Measurements from ENCODE around the gene ABCG1. TPM values are rescaled to one million over a fixed set of nuclear protein-coding genes. Genes with fewer than 3 reads are reported as not detected.

The ABCG1 gene
- total RNA-seq, 1 donor from 2014 or later, result 39.5 TPM

- DNase-seq (ENCODE audit: low spot score in 2 of 2), result peak in 1 of 2 donors; percentile 42
- Histone ChIP-seq H3K36me3 (no peaks in the 10 kb centered on the region), H3K4me3 (no peak overlapping the region), H3K27me3 (no peaks in the 10 kb centered on the region), H3K27ac (no peak overlapping the region), H3K4me1 (no peaks in the 10 kb centered on the region), H3K9me3 (no peaks in the 10 kb centered on the region)
- TF ChIP-seq CTCF (IDR thresholded peaks at IDR 0.05), result no peak
- intact Hi-C loops (cut with DNase I), result loop anchor here (5.0 kb wide), 1 partner anchor 40 kb away; no protein-coding TSS in a partner anchor
Observed at GRCh38 chr21:42207426-42207825, 11.5 kb upstream of the ABCG1 start.

GRCh38 chr21:42208036-42208435 lies 10.9 kb upstream of the ABCG1 start:
- Histone ChIP-seq H3K27me3 (no peaks in the 10 kb centered on the region), H3K9me3 (no peaks in the 10 kb centered on the region), H3K4me1 (no peaks in the 10 kb centered on the region), H3K27ac (no peak overlapping the region), H3K36me3 (no peaks in the 10 kb centered on the region), H3K4me3 (no peak overlapping the region)
- TF ChIP-seq CTCF (IDR thresholded peaks at IDR 0.05), result no peak
- DNase-seq (ENCODE audit: low spot score in 2 of 2), result no peak
- intact Hi-C loops (cut with DNase I), result loop anchor here (5.0 kb wide), 1 partner anchor 39 kb away; no protein-coding TSS in a partner anchor

- Histone ChIP-seq H3K36me3 (no peaks in the 10 kb centered on the region), H3K27ac (no peak overlapping the region), H3K27me3 (no peaks in the 10 kb centered on the region), H3K9me3 (no peaks in the 10 kb centered on the region), H3K4me3 (no peak overlapping the region), H3K4me1 (no peaks in the 10 kb centered on the region)
- no peak for DNase-seq (ENCODE audit: low spot score in 2 of 2)
- intact Hi-C loops (cut with DNase I), result loop anchor here (5.0 kb wide), 1 partner anchor 38 kb away; no protein-coding TSS in a partner anchor
- no peak for TF ChIP-seq CTCF (IDR thresholded peaks at IDR 0.05)
Observed at GRCh38 chr21:42208801-42209490, 10.0 kb upstream of the ABCG1 start.

- Histone ChIP-seq H3K9me3 (no peaks in the 10 kb centered on the region), H3K4me3 (no peak overlapping the region), H3K27me3 (no peaks in the 10 kb centered on the region), H3K36me3 (no peaks in the 10 kb centered on the region), H3K4me1 (no peaks in the 10 kb centered on the region), H3K27ac (no peak overlapping the region)
- intact Hi-C loops (cut with DNase I), result loop anchor here (5.0 kb wide), 1 partner anchor 37 kb away; no protein-coding TSS in a partner anchor
- no peak for TF ChIP-seq CTCF (IDR thresholded peaks at IDR 0.05)
- DNase-seq (ENCODE audit: low spot score in 2 of 2), result peak in 1 of 2 donors; percentile 18
Observed at GRCh38 chr21:42209801-42210479, 9.0 kb upstream of the ABCG1 start.

- no peaks in the 10 kb centered on the region for H3K27me3 ChIP-seq
- H3K4me1 ChIP-seq, result no peaks in the 10 kb centered on the region
- peak in 1 of 2 donors; percentile 12 for DNase-seq (ENCODE audit: low spot score in 2 of 2)
- H3K4me3 ChIP-seq, result no peak overlapping the region
- H3K9me3 ChIP-seq, result no peaks in the 10 kb centered on the region
- intact Hi-C loops (cut with DNase I), result no loop called here
- H3K27ac ChIP-seq, result no peak overlapping the region
- no peaks in the 10 kb centered on the region for H3K36me3 ChIP-seq
- TF ChIP-seq CTCF (IDR thresholded peaks at IDR 0.05), result no peak
Observed at GRCh38 chr21:42212266-42212665, 6.7 kb upstream of the ABCG1 start.
